Stomach (tissue), 9 donors: ENCODE data around the gene SCAMP1. TPM values are rescaled to one million over a fixed set of nuclear protein-coding genes. Genes with fewer than 3 reads are reported as not detected.

Experiments
- DNase-seq, 2 donors: peaks; one replicate each; pipeline versions ENCODE4 v3.0.0 to v3.0.0-alpha.2; 2013 to 2019
- H3K27ac ChIP-seq, 5 donors: fragments of 200-600 bp in 4 of 5; sonication (generic) in 4 of 5; one replicate each; pipeline ENCODE4 v1.5.1; 2013 to 2019; ENCODE audit warnings: mild to moderate bottlenecking in 1 of 5, moderate library complexity in 1 of 5
- H3K27me3 ChIP-seq, 3 donors: fragments of 200-600 bp; sonication (generic); one replicate each; pipeline ENCODE4 v1.5.1; 2017 to 2019; ENCODE audit warnings: mixed run types in 1 of 3
- H3K36me3 ChIP-seq, 4 donors: fragments of 200-600 bp; sonication (generic); 1 replicate in 3 of 4; 2 replicates in 1 of 4; pipeline ENCODE4 v1.5.1; 2016 to 2019
- H3K4me1 ChIP-seq, 4 donors: fragments of 200-600 bp; sonication (generic); one replicate each; pipeline ENCODE4 v1.5.1; 2016 to 2019
- H3K4me3 ChIP-seq, 4 donors: fragments of 200-600 bp; sonication (generic) in 3 of 4; one replicate each; pipeline ENCODE4 v1.5.1; 2016 to 2019; ENCODE audit warnings: mild to moderate bottlenecking in 1 of 4
- H3K9me3 ChIP-seq, 4 donors: fragments of 200-600 bp; sonication (generic); one replicate each; pipeline ENCODE4 v1.5.1; 2016 to 2019
- CTCF ChIP-seq, 7 experiments: fragments of 450-650 bp in 4 of 7; fragments of 200-600 bp in 3 of 7; sonication (generic) in 3 of 7; IDR thresholded peaks; one replicate each; pipeline ENCODE4 v1.5.1; 2016 to 2019; ENCODE audit warnings: antibody characterized with exemption in 7 of 7, control low read depth in 2 of 7, mild to moderate bottlenecking in 1 of 7
- EP300 ChIP-seq: sonication (generic); formaldehyde crosslinking; IDR thresholded peaks from one replicate; pipeline ENCODE4 v1.6.1; 2017; ENCODE audit warnings: antibody characterized with exemption
- POLR2A ChIP-seq, 4 donors: fragments of 450-650 bp; IDR thresholded peaks; one replicate each; pipeline ENCODE4 v1.6.1; 2016; ENCODE audit warnings: antibody characterized with exemption in 4 of 4, control low read depth in 2 of 4, mild to moderate bottlenecking in 1 of 4, moderate library complexity in 1 of 4
- POLR2AphosphoS5 ChIP-seq, 3 donors: sonication (generic); formaldehyde crosslinking; IDR thresholded peaks; one replicate each; pipeline ENCODE4 v1.6.1; 2016; ENCODE audit warnings: antibody characterized with exemption in 3 of 3
- WGBS, 5 donors: extraction: QIAGEN DNeasy Blood & Tissue Kit in 3 of 5; methylation state at CpG; one replicate each; pipeline versions ENCODE4 v1.1.5 to v1.1.7; 2013 to 2018; 5-methylcytosine and 5-hydroxymethylcytosine counted together
- intact Hi-C: fragments of 100-400 bp; cut with DNase I; formaldehyde crosslinking; loops from one replicate; pipeline ENCODE4 v1.15.1; 2023; ENCODE audit warnings: low total_unique reads
- polyA plus RNA-seq, 3 donors: library from polyadenylated mRNA; stranded (reverse); fragments of 200-250 nt; gene quantifications; one replicate each; pipeline ENCODE4 v1.2.3, GENCODE V29; 2013
- total RNA-seq, 5 donors: library from RNA; depleted of rRNA; stranded (reverse); fragments of >200 nt; gene quantifications; one replicate each; pipeline versions ENCODE4 v1.1.0 to v1.2.3, GENCODE V29; 2014 to 2016
- donor health status: healthy with polysubstance abuse.
- donor health status: Bipolar disorder and iron deficiency.
- donor health status: healthy.

SCAMP1 gene
- total and polyA plus RNA-seq, 8 donors: 7.2 to 77.3 (median 14.7) TPM

- WGBS, 5 donors: 88 to 96% (median 92%) methylated on average over 2 of the region's 2 CpGs
- H3K9me3 ChIP-seq: peaks cover 0 to 18% (median 13%) of the 10 kb centered on the region in 4 donors
- H3K4me1 ChIP-seq: no peaks in the 10 kb centered on the region
- no peak for DNase-seq
- TF ChIP-seq POLR2A (IDR thresholded peaks at IDR 0.05) (no peak), EP300 (no peak), POLR2AphosphoS5 (IDR thresholded peaks at IDR 0.05) (no peak), CTCF (IDR thresholded peaks at IDR 0.05) (no peak)
- no peaks in the 10 kb centered on the region for H3K27me3 ChIP-seq
- H3K27ac ChIP-seq: no peak overlapping the region
- intact Hi-C loops: no loop called here
- H3K4me3 ChIP-seq: no peak overlapping the region
- no peaks in the 10 kb centered on the region for H3K36me3 ChIP-seq
Measured at GRCh38 chr5:78336698-78337097, 23.7 kb upstream of the SCAMP1 start.

- TF ChIP-seq CTCF (IDR thresholded peaks at IDR 0.05): no peak
- TF ChIP-seq POLR2A (IDR thresholded peaks at IDR 0.05): no peak
- TF ChIP-seq EP300: no peak
- no peak for TF ChIP-seq POLR2AphosphoS5 (IDR thresholded peaks at IDR 0.05)
- Histone ChIP-seq H3K27me3 (no peaks in the 10 kb centered on the region), H3K36me3 (no peaks in the 10 kb centered on the region), H3K4me1 (no peaks in the 10 kb centered on the region), H3K9me3 (peaks cover 0 to 18% (median 13%) of the 10 kb centered on the region in 4 donors), H3K27ac (no peak overlapping the region), H3K4me3 (no peak overlapping the region)
- DNase-seq: no peak
- 81 to 90% (median 85%) methylated on average over 5 of the region's 5 CpGs for WGBS, 5 donors
- intact Hi-C loops: no loop called here
Measured at GRCh38 chr5:78339617-78340436, 20.6 kb upstream of the SCAMP1 start.

GRCh38 chr5:78341440-78341839, 19.0 kb upstream of the SCAMP1 start:
- intact Hi-C loops: no loop called here
- no peak overlapping the region for H3K4me3 ChIP-seq
- no peak overlapping the region for H3K27ac ChIP-seq
- DNase-seq: no peak
- no peaks in the 10 kb centered on the region for H3K4me1 ChIP-seq
- no peaks in the 10 kb centered on the region for H3K27me3 ChIP-seq
- peaks cover 0 to 18% (median 13%) of the 10 kb centered on the region in 4 donors for H3K9me3 ChIP-seq
- no peaks in the 10 kb centered on the region for H3K36me3 ChIP-seq
- WGBS, 5 donors: 58 to 65% (median 65%) methylated on average over 3 of the region's 3 CpGs
- TF ChIP-seq CTCF (IDR thresholded peaks at IDR 0.05): no peak
- no peak for TF ChIP-seq POLR2AphosphoS5 (IDR thresholded peaks at IDR 0.05)
- TF ChIP-seq POLR2A (IDR thresholded peaks at IDR 0.05): no peak
- no peak for TF ChIP-seq EP300

GRCh38 chr5:78345485-78345884, 14.9 kb upstream of the SCAMP1 start:
- Histone ChIP-seq H3K9me3 (no peaks in the 10 kb centered on the region), H3K36me3 (no peaks in the 10 kb centered on the region), H3K4me3 (no peak overlapping the region), H3K27me3 (no peaks in the 10 kb centered on the region), H3K27ac (no peak overlapping the region), H3K4me1 (no peaks in the 10 kb centered on the region)
- intact Hi-C loops: no loop called here
- DNase-seq: peak in 1 of 2 donors; percentile 25
- 36 to 57% (median 44%) methylated on average over 3 of the region's 3 CpGs for WGBS, 5 donors
- no peak for TF ChIP-seq CTCF (IDR thresholded peaks at IDR 0.05)
- TF ChIP-seq POLR2A (IDR thresholded peaks at IDR 0.05): no peak
- TF ChIP-seq EP300: no peak
